ENCODE data around the gene PPM1D.

Gene PPM1D

GRCh38 chr17:60685437-60685836, 85.4 kb downstream of the PPM1D start:
- no peak overlapping the region for H2AFZ ChIP-seq (ENCODE audit: low read length)
- no peak overlapping the region for H3K9ac ChIP-seq (ENCODE audit: low read depth, low read length, poor library complexity, severe bottlenecking)
- no peaks in the 10 kb centered on the region for H3K9me2 ChIP-seq (replicated peaks; ENCODE audit: low read depth, low read length)
- H3K36me3 ChIP-seq (ENCODE audit: insufficient read depth, low read length): no peaks in the 10 kb centered on the region
- H3K27me3 ChIP-seq (ENCODE audit: insufficient read depth, low read length, poor library complexity, severe bottlenecking): no peaks in the 10 kb centered on the region
- no peaks in the 10 kb centered on the region for H3K79me2 ChIP-seq (ENCODE audit: insufficient read depth, low read length)
- no peak overlapping the region for H3K4me2 ChIP-seq (ENCODE audit: low read depth, low read length, poor library complexity, severe bottlenecking)
- H3F3A ChIP-seq (ENCODE audit: low read depth): no peaks in the 10 kb centered on the region
- TF ChIP-seq EZH2phosphoT487 (IDR thresholded peaks at IDR 0.05; ENCODE audit: borderline replicate concordance): no peak
- TF ChIP-seq, protein P1, sequence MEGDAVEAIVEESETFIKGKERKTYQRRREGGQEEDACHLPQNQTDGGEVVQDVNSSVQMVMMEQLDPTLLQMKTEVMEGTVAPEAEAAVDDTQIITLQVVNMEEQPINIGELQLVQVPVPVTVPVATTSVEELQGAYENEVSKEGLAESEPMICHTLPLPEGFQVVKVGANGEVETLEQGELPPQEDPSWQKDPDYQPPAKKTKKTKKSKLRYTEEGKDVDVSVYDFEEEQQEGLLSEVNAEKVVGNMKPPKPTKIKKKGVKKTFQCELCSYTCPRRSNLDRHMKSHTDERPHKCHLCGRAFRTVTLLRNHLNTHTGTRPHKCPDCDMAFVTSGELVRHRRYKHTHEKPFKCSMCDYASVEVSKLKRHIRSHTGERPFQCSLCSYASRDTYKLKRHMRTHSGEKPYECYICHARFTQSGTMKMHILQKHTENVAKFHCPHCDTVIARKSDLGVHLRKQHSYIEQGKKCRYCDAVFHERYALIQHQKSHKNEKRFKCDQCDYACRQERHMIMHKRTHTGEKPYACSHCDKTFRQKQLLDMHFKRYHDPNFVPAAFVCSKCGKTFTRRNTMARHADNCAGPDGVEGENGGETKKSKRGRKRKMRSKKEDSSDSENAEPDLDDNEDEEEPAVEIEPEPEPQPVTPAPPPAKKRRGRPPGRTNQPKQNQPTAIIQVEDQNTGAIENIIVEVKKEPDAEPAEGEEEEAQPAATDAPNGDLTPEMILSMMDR (conservative IDR thresholded peaks at IDR 0.05; ENCODE audit: low read length): no peak
- no peaks in the 10 kb centered on the region for H3K4me1 ChIP-seq (ENCODE audit: insufficient read depth, low read length, poor library complexity, severe bottlenecking)
- H3K9me3 ChIP-seq (ENCODE audit: insufficient read depth, low read depth, low read length): no peaks in the 10 kb centered on the region
- H3K4me3 ChIP-seq (ENCODE audit: low read length, poor library complexity, severe bottlenecking): no peak overlapping the region
- no peaks in the 10 kb centered on the region for H4K20me1 ChIP-seq (ENCODE audit: insufficient read depth, low read length, poor library complexity, severe bottlenecking)

GRCh38 chr17:60695960-60696359, 96.0 kb downstream of the PPM1D start:
- Histone ChIP-seq H3F3A (ENCODE audit: low read depth) (no peaks in the 10 kb centered on the region), H3K4me3 (ENCODE audit: low read length, poor library complexity, severe bottlenecking) (no peak overlapping the region), H3K4me1 (ENCODE audit: insufficient read depth, low read length, poor library complexity, severe bottlenecking) (no peaks in the 10 kb centered on the region), H3K4me2 (ENCODE audit: low read depth, low read length, poor library complexity, severe bottlenecking) (no peak overlapping the region), H3K9me2 (replicated peaks; ENCODE audit: low read depth, low read length) (no peaks in the 10 kb centered on the region), H3K79me2 (ENCODE audit: insufficient read depth, low read length) (no peaks in the 10 kb centered on the region), H3K9ac (ENCODE audit: low read depth, low read length, poor library complexity, severe bottlenecking) (no peak overlapping the region), H3K9me3 (ENCODE audit: insufficient read depth, low read depth, low read length) (no peaks in the 10 kb centered on the region), H3K36me3 (ENCODE audit: insufficient read depth, low read length) (no peaks in the 10 kb centered on the region), H4K20me1 (ENCODE audit: insufficient read depth, low read length, poor library complexity, severe bottlenecking) (no peaks in the 10 kb centered on the region), H3K27me3 (ENCODE audit: insufficient read depth, low read length, poor library complexity, severe bottlenecking) (no peaks in the 10 kb centered on the region), H2AFZ (ENCODE audit: low read length) (no peak overlapping the region)
- TF ChIP-seq EZH2phosphoT487 (IDR thresholded peaks at IDR 0.05; ENCODE audit: borderline replicate concordance): no peak
- TF ChIP-seq, protein P1 (conservative IDR thresholded peaks at IDR 0.05; ENCODE audit: low read length): no peak

- no peaks in the 10 kb centered on the region for H3F3A ChIP-seq (ENCODE audit: low read depth)
- H3K9me2 ChIP-seq (replicated peaks; ENCODE audit: low read depth, low read length): no peaks in the 10 kb centered on the region
- H3K27me3 ChIP-seq (ENCODE audit: insufficient read depth, low read length, poor library complexity, severe bottlenecking): no peaks in the 10 kb centered on the region
- H3K4me2 ChIP-seq (ENCODE audit: low read depth, low read length, poor library complexity, severe bottlenecking): no peak overlapping the region
- no peaks in the 10 kb centered on the region for H3K36me3 ChIP-seq (ENCODE audit: insufficient read depth, low read length)
- TF ChIP-seq, protein P1 (conservative IDR thresholded peaks at IDR 0.05; ENCODE audit: low read length): no peak
- no peak for TF ChIP-seq EZH2phosphoT487 (IDR thresholded peaks at IDR 0.05; ENCODE audit: borderline replicate concordance)
- H2AFZ ChIP-seq (ENCODE audit: low read length): no peak overlapping the region
- no peaks in the 10 kb centered on the region for H4K20me1 ChIP-seq (ENCODE audit: insufficient read depth, low read length, poor library complexity, severe bottlenecking)
- no peak overlapping the region for H3K9ac ChIP-seq (ENCODE audit: low read depth, low read length, poor library complexity, severe bottlenecking)
- no peak overlapping the region for H3K4me3 ChIP-seq (ENCODE audit: low read length, poor library complexity, severe bottlenecking)
- H3K79me2 ChIP-seq (ENCODE audit: insufficient read depth, low read length): no peaks in the 10 kb centered on the region
- no peaks in the 10 kb centered on the region for H3K9me3 ChIP-seq (ENCODE audit: insufficient read depth, low read depth, low read length)
- H3K4me1 ChIP-seq (ENCODE audit: insufficient read depth, low read length, poor library complexity, severe bottlenecking): no peaks in the 10 kb centered on the region
These were observed 99.1 kb downstream of the PPM1D start for GRCh38 chr17:60699090-60699489.

Data from Loucy (cell line).